Ovary (tissue), 9 donors: ENCODE data around the gene SGMS1. TPM values are rescaled to one million over a fixed set of nuclear protein-coding genes. Genes with fewer than 3 reads are reported as not detected.
A peak's percentile ranks its signal among the peaks of the same experiment; 100 is the strongest.

Source experiments
- DNase-seq, 5 donors: peaks; one replicate each; pipeline ENCODE4 v3.0.0-alpha.2; 2019 to 2020
- H3K27ac ChIP-seq, 2 donors: fragments of 200-600 bp; one replicate each; pipeline versions ENCODE4 v1.5.1 to v1.8.0; 2019 to 2022
- H3K27me3 ChIP-seq: fragments of 200-600 bp; one replicate; pipeline ENCODE4 v1.8.0; 2022
- H3K36me3 ChIP-seq: fragments of 200-600 bp; sonication (generic); one replicate; pipeline ENCODE4 v1.5.1; 2019
- H3K4me1 ChIP-seq: one replicate; pipeline ENCODE4 v1.8.1; 2013; ENCODE audit warnings: mild to moderate bottlenecking, moderate library complexity; ENCODE audit not compliant: insufficient read depth
- H3K4me3 ChIP-seq: fragments of 200-600 bp; sonication (generic); one replicate; pipeline ENCODE4 v1.5.1; 2017
- H3K9me3 ChIP-seq, 2 donors: fragments of 200-600 bp in 1 of 2; sonication (generic) in 1 of 2; one replicate each; pipeline versions ENCODE4 v1.5.1 to v1.8.1; 2013 to 2019; ENCODE audit warnings: mild to moderate bottlenecking in 1 of 2, moderate library complexity in 1 of 2
- CTCF ChIP-seq, 3 donors: fragments of 450-650 bp in 2 of 3; fragments of 200-600 bp in 1 of 3; IDR thresholded peaks; one replicate each; pipeline versions ENCODE4 v1.5.1 to v1.8.0; 2016 to 2022; ENCODE audit warnings: antibody characterized with exemption in 3 of 3, mild to moderate bottlenecking in 1 of 3
- EP300 ChIP-seq: sonication (generic); formaldehyde crosslinking; IDR thresholded peaks from one replicate; pipeline ENCODE4 v1.6.1; 2017; ENCODE audit warnings: antibody characterized with exemption
- POLR2A ChIP-seq: fragments of 450-650 bp; IDR thresholded peaks from one replicate; pipeline ENCODE4 v1.6.1; 2017; ENCODE audit warnings: antibody characterized with exemption, mild to moderate bottlenecking, moderate library complexity
- WGBS, 3 donors: extraction: QIAGEN DNeasy Blood & Tissue Kit in 1 of 3; methylation state at CpG; one replicate each; pipeline versions ENCODE4 v1.1.5 to v1.1.7; 2013 to 2017; 5-methylcytosine and 5-hydroxymethylcytosine counted together
- intact Hi-C, 4 donors: fragments of 100-400 bp; cut with DNase I; formaldehyde crosslinking; loops; one replicate each; pipeline versions ENCODE4 v1.11.0 to v1.15.1; 2022 to 2023
- polyA plus RNA-seq, 2 donors: library from polyadenylated mRNA; stranded (reverse); fragments of 200-250 nt in 1 of 2; fragments of 350-450 nt in 1 of 2; fragmentation: Illumina TruSeq in 1 of 2; extraction: RNeasy Lipid Tissue Mini Kit (QIAGEN cat#74804) in 1 of 2; gene quantifications; one replicate each; pipeline ENCODE4 v1.2.3, GENCODE V29; 2013 to 2014
- total RNA-seq, 7 donors: library from RNA; depleted of rRNA in 2 of 7; stranded (reverse); fragments of >200 nt in 2 of 7; fragmentation: NEBNext Ultra II Directional in 3 of 7; extraction: Animal tissue kit (Norgen Biotek cat#: 25700) in 3 of 7; gene quantifications; one replicate each; pipeline versions ENCODE4 v1.1.0 to v1.2.4, GENCODE V29; 2016 to 2023
- donor health status: DM: no; HTN: no; CAD: no; lungs with moderate emphysema.
- donor health status: DM: no; HTN: no; CAD: no.
- donor health status: Bipolar disorder and iron deficiency.
- donor health status: DM: yes; HTN: yes; CAD: no.
- donor health status: DM: no; HTN: no; CAD: no.
- donor health status: DM: yes; HTN: yes; CAD: no.

The SGMS1 gene
- total and polyA plus RNA-seq, 9 donors: 15.6 to 90.0 (median 39.0) TPM

GRCh38 chr10:50436805-50437204 lies 187.0 kb downstream of the SGMS1 start:
- H3K4me1 ChIP-seq: no peaks in the 10 kb centered on the region
- no peaks in the 10 kb centered on the region for H3K27me3 ChIP-seq
- H3K36me3 ChIP-seq: no peaks in the 10 kb centered on the region
- TF ChIP-seq POLR2A (no peak), CTCF (IDR thresholded peaks at IDR 0.05) (no peak), EP300 (no peak)
- H3K4me3 ChIP-seq: no peak overlapping the region
- intact Hi-C loops: no loop called here
- H3K27ac ChIP-seq: no peak overlapping the region
- no peak for DNase-seq
- WGBS, 3 donors: 94 to 95% (median 94%) methylated on average over 4 of the region's 4 CpGs
- no peaks in the 10 kb centered on the region for H3K9me3 ChIP-seq

- Histone ChIP-seq H3K36me3 (no peaks in the 10 kb centered on the region), H3K27me3 (no peaks in the 10 kb centered on the region), H3K27ac (no peak overlapping the region), H3K4me1 (peaks cover 1% of the 10 kb centered on the region), H3K9me3 (no peaks in the 10 kb centered on the region), H3K4me3 (no peak overlapping the region)
- TF ChIP-seq CTCF (IDR thresholded peaks at IDR 0.05): no peak
- TF ChIP-seq EP300: no peak
- TF ChIP-seq POLR2A: no peak
- no peak for DNase-seq
- intact Hi-C loops: no loop called here
- 92 to 100% (median 95%) methylated on average over 1 of the region's 1 CpG for WGBS, 3 donors
Measured at GRCh38 chr10:50432211-50433009, 191.3 kb downstream of the SGMS1 start.

- Histone ChIP-seq H3K4me3 (no peak overlapping the region), H3K27me3 (no peaks in the 10 kb centered on the region), H3K4me1 (peaks cover 1% of the 10 kb centered on the region), H3K9me3 (no peaks in the 10 kb centered on the region), H3K27ac (peak overlapping the region in 1 of 2 donors; percentile 27), H3K36me3 (no peaks in the 10 kb centered on the region)
- DNase-seq: no peak
- WGBS, 3 donors: 44 to 66% (median 62%) methylated on average over 3 of the region's 3 CpGs
- TF ChIP-seq POLR2A: no peak
- TF ChIP-seq CTCF (IDR thresholded peaks at IDR 0.05): no peak
- TF ChIP-seq EP300: no peak
- intact Hi-C loops: no loop called here
Measured at GRCh38 chr10:50431791-50432190, 192.0 kb downstream of the SGMS1 start.

- Histone ChIP-seq H3K4me3 (no peak overlapping the region), H3K4me1 (peaks cover 1% of the 10 kb centered on the region), H3K27ac (peak overlapping the region in 1 of 2 donors; percentile 27), H3K27me3 (no peaks in the 10 kb centered on the region), H3K36me3 (no peaks in the 10 kb centered on the region), H3K9me3 (no peaks in the 10 kb centered on the region)
- TF ChIP-seq POLR2A: no peak
- no peak for TF ChIP-seq EP300
- TF ChIP-seq CTCF (IDR thresholded peaks at IDR 0.05): no peak
- DNase-seq: no peak
- intact Hi-C loops: no loop called here
- 3 to 13% (median 7%) methylated on average over 4 of the region's 4 CpGs for WGBS, 3 donors
Measured at GRCh38 chr10:50431133-50431532, 192.6 kb downstream of the SGMS1 start.
